HCT116 (cell line): Measurements from ENCODE around the gene FFAR3. TPM values are rescaled to one million over a fixed set of nuclear protein-coding genes. Genes with fewer than 3 reads are reported as not detected.
A peak's percentile ranks its signal among the peaks of the same experiment; 100 is the strongest.

Source experiments
- ATAC-seq: fragments of 200-7000 bp; cut with Tn5 transposase; 2 replicates; pipeline ENCODE4 v1.9.1; 2020; ENCODE audit warnings: mild to moderate bottlenecking, moderate library complexity
- BruUV-seq: library from RNA; stranded (reverse); fragments of 400-500 nt; replicated peaks from 2 replicates; lab custom pipeline; 2021; lab: Mats Ljungman, UMichigan
- CTCF ChIA-PET: fragments of 300-600 bp; sonication (Branson Sonifier 250); formaldehyde crosslinking; loops from one replicate; lab custom pipeline; 2021; ENCODE audit warnings: antibody characterized with exemption; lab: Charles Lee
- POLR2A ChIA-PET: fragments of 300-600, 350-600 bp; sonication (Branson Sonifier 250); formaldehyde crosslinking; loops from one replicate; lab custom pipeline; 2021; ENCODE audit warnings: antibody characterized with exemption; lab: Charles Lee
- RAD21 ChIA-PET, 2 experiments: fragments of 300-600 bp; sonication (Branson Sonifier 250); formaldehyde crosslinking; loops; one replicate each; lab custom pipeline; 2023; ENCODE audit warnings: low total read pairs in 2 of 2; ENCODE audit not compliant: uncharacterized antibody in 2 of 2, unreplicated experiment in 2 of 2, low non-redundant PET in 1 of 2; lab: Charles Lee
- DNase-seq: peaks from one replicate; pipeline ENCODE4 v3.0.0-alpha.2; 2010; ENCODE audit warnings: low read depth, low spot score
- H2AFZ ChIP-seq: fragments of 200-600 bp; shearing (Covaris generic), sonication (generic); 2 replicates; pipeline ENCODE4 v1.6.1; 2017; ENCODE audit warnings: low read depth, mixed run types, mixed read lengths, antibody characterized with exemption, low read length; ENCODE audit not compliant: poor library complexity, severe bottlenecking
- H3K27ac ChIP-seq: 2 replicates; pipeline ENCODE4 v1.5.1; 2012; ENCODE audit warnings: low read depth, low read length
- H3K27me3 ChIP-seq: fragments of 200-600 bp; sonication (generic); 2 replicates; pipeline ENCODE4 v1.6.1; 2016; ENCODE audit warnings: mixed run types, low read length, mixed read lengths; ENCODE audit not compliant: insufficient read depth
- H3K36me3 ChIP-seq, 2 experiments: fragments of 200-500 bp in 1 of 2; fragments of 200-600 bp in 1 of 2; sonication (Bioruptor generic) in 1 of 2; sonication (generic) in 1 of 2; 2 replicates each; pipeline versions ENCODE4 v1.5.1 to v1.6.1; 2014 to 2016; ENCODE audit warnings: low read length in 2 of 2, inconsistent platforms in 1 of 2, mixed read lengths in 1 of 2, mixed run types in 1 of 2; ENCODE audit not compliant: insufficient read depth in 2 of 2, control insufficient read depth in 1 of 2
- H3K4me1 ChIP-seq, 2 experiments: fragments of 200-600 bp in 1 of 2; sonication (generic) in 1 of 2; 2 replicates each; pipeline versions ENCODE4 v1.5.1 to v1.6.1; 2012 to 2017; ENCODE audit warnings: low read length in 2 of 2, inconsistent platforms in 1 of 2, mild to moderate bottlenecking in 1 of 2, mixed read lengths in 1 of 2, mixed run types in 1 of 2, moderate library complexity in 1 of 2; ENCODE audit not compliant: insufficient read depth in 2 of 2, control insufficient read depth in 1 of 2
- H3K4me2 ChIP-seq: fragments of 200-600 bp; sonication (generic); 2 replicates; pipeline ENCODE4 v1.6.1; 2017; ENCODE audit warnings: mixed run types, low read length, mixed read lengths
- H3K4me3 ChIP-seq, 2 experiments: fragments of 200-600 bp in 1 of 2; sonication (generic) in 1 of 2; replicated peaks in 1 of 2; 2 replicates each; pipeline ENCODE4 v1.5.1; 2011 to 2016; ENCODE audit warnings: low read length in 2 of 2, control low read depth in 1 of 2, low read depth in 1 of 2, mild to moderate bottlenecking in 1 of 2, mixed read lengths in 1 of 2, mixed run types in 1 of 2
- H3K79me2 ChIP-seq: fragments of 200-600 bp; sonication (generic); 2 replicates; pipeline ENCODE4 v1.6.1; 2017; ENCODE audit warnings: mild to moderate bottlenecking, mixed run types, low read length, moderate library complexity, mixed read lengths; ENCODE audit not compliant: insufficient read depth
- H3K9ac ChIP-seq: fragments of 200-600 bp; sonication (generic); 2 replicates; pipeline ENCODE4 v1.6.1; 2016; ENCODE audit warnings: low read length, mixed read lengths
- H3K9me2 ChIP-seq: fragments of 200-600 bp; sonication (generic), shearing (Covaris generic); 2 replicates; pipeline ENCODE4 v1.6.1; 2017; ENCODE audit warnings: mixed run types, mild to moderate bottlenecking, moderate library complexity; ENCODE audit not compliant: insufficient read depth
- H3K9me3 ChIP-seq, 2 experiments: fragments of 200-500 bp in 1 of 2; fragments of 200-600 bp in 1 of 2; sonication (Bioruptor generic) in 1 of 2; sonication (generic) in 1 of 2; 2 replicates each; pipeline ENCODE4 v1.6.1; 2014 to 2017; ENCODE audit warnings: low read length in 2 of 2, mixed read lengths in 2 of 2, inconsistent platforms in 1 of 2, low read depth in 1 of 2, mild to moderate bottlenecking in 1 of 2, mixed run types in 1 of 2, moderate library complexity in 1 of 2; ENCODE audit not compliant: control insufficient read depth in 1 of 2, insufficient read depth in 1 of 2
- H4K20me1 ChIP-seq: fragments of 200-600 bp; sonication (generic), shearing (Covaris generic); 2 replicates; pipeline ENCODE4 v1.6.1; 2017; ENCODE audit warnings: mixed run types, mild to moderate bottlenecking, moderate library complexity; ENCODE audit not compliant: insufficient read depth
- CEBPB ChIP-seq: IDR thresholded peaks from 2 replicates; pipeline ENCODE4 v1.6.1; 2012; ENCODE audit warnings: low read depth
- CTCF ChIP-seq, 3 experiments: fragments of 200-600 bp in 1 of 3; sonication (generic) in 1 of 3; IDR thresholded peaks in 2 of 3; conservative IDR thresholded peaks in 1 of 3; 2 replicates each; pipeline ENCODE4 v1.5.1; 2012 to 2017; ENCODE audit warnings: low read depth in 2 of 3, low read length in 2 of 3, antibody characterized with exemption in 1 of 3, borderline replicate concordance in 1 of 3, control low read depth in 1 of 3, mild to moderate bottlenecking in 1 of 3, mixed read lengths in 1 of 3, mixed run types in 1 of 3, moderate library complexity in 1 of 3; ENCODE audit not compliant: insufficient read depth in 1 of 3
- EGR1 ChIP-seq: IDR thresholded peaks from 2 replicates; pipeline ENCODE4 v1.6.1; 2012; ENCODE audit warnings: low read depth
- ELF1 ChIP-seq: IDR thresholded peaks from 2 replicates; pipeline ENCODE4 v1.6.1; 2012; ENCODE audit warnings: low read depth, borderline replicate concordance
- EZH2 ChIP-seq: fragments of 200-600 bp; sonication (generic); IDR thresholded peaks from 2 replicates; pipeline ENCODE4 v1.6.1; 2017; ENCODE audit warnings: antibody characterized with exemption, mixed run types
- EZH2phosphoT487 ChIP-seq: fragments of 200-600 bp; IDR thresholded peaks from 2 replicates; pipeline ENCODE4 v1.6.1; 2018; ENCODE audit warnings: antibody characterized with exemption, borderline replicate concordance
- FOSL1 ChIP-seq: IDR thresholded peaks from 2 replicates; pipeline ENCODE4 v1.6.1; 2012; ENCODE audit warnings: low read depth
- MAX ChIP-seq: IDR thresholded peaks from 2 replicates; pipeline ENCODE4 v1.6.1; 2012
- POLR2A ChIP-seq: IDR thresholded peaks from 2 replicates; pipeline ENCODE4 v1.7.0; 2011; ENCODE audit warnings: borderline replicate concordance; ENCODE audit not compliant: insufficient read depth, insufficient read length; ENCODE audit errors: extremely low read depth
- SP1 ChIP-seq: IDR thresholded peaks from 2 replicates; pipeline ENCODE4 v1.6.1; 2012; ENCODE audit warnings: low read depth
- TCF7L2 ChIP-seq: IDR thresholded peaks from 2 replicates; pipeline ENCODE4 v1.7.0; 2011; ENCODE audit warnings: borderline replicate concordance, inconsistent platforms; ENCODE audit not compliant: insufficient read depth, insufficient read length; ENCODE audit errors: extremely low read depth
- intact Hi-C: fragments of 100-400 bp; cut with micrococcal nuclease; formaldehyde crosslinking; loops from 2 replicates; pipeline ENCODE4 v1.10.0; 2022
- total RNA-seq: library from RNA; stranded (reverse); gene quantifications from one replicate; pipeline ENCODE4 v1.2.1, GENCODE V29; 2021; ENCODE audit not compliant: unreplicated experiment
- TF ChIP-seq, protein P1 (sequence below): IDR thresholded peaks from 2 replicates; pipeline ENCODE4 v1.6.1; 2012
- TF ChIP-seq, protein P2 (sequence below): IDR thresholded peaks from 2 replicates; pipeline ENCODE4 v1.6.1; 2011; ENCODE audit warnings: mild to moderate bottlenecking, low read length, moderate library complexity; ENCODE audit not compliant: insufficient replicate concordance; ENCODE audit errors: extremely low read depth

The FFAR3 gene
- total RNA-seq, 1 experiment from 2014 or later: not detected

GRCh38 chr19:35313587-35313986 lies 44.7 kb upstream of the FFAR3 start:
- H2AFZ ChIP-seq: no peak overlapping the region
- H3K4me3 ChIP-seq: no peak overlapping the region
- H3K36me3 ChIP-seq: no peaks in the 10 kb centered on the region
- TF ChIP-seq MAX: no peak
- no peak for TF ChIP-seq EZH2
- TF ChIP-seq FOSL1: no peak
- TF ChIP-seq EZH2phosphoT487: no peak
- no peak for TF ChIP-seq SP1
- no peak for TF ChIP-seq EGR1
- TF ChIP-seq CTCF (IDR thresholded peaks at IDR 0.05 in 2 of 3, conservative IDR thresholded peaks at IDR 0.05 in 1 of 3; ENCODE audit: borderline replicate concordance in 1 of 3, insufficient read depth in 1 of 3, low read depth in 2 of 3, low read length in 2 of 3): no peak
- TF ChIP-seq TCF7L2: no peak
- TF ChIP-seq CEBPB: no peak
- no peak for TF ChIP-seq POLR2A
- TF ChIP-seq ELF1: no peak
- TF ChIP-seq, protein P1, sequence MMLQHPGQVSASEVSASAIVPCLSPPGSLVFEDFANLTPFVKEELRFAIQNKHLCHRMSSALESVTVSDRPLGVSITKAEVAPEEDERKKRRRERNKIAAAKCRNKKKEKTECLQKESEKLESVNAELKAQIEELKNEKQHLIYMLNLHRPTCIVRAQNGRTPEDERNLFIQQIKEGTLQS: no peak
- TF ChIP-seq, protein P2, sequence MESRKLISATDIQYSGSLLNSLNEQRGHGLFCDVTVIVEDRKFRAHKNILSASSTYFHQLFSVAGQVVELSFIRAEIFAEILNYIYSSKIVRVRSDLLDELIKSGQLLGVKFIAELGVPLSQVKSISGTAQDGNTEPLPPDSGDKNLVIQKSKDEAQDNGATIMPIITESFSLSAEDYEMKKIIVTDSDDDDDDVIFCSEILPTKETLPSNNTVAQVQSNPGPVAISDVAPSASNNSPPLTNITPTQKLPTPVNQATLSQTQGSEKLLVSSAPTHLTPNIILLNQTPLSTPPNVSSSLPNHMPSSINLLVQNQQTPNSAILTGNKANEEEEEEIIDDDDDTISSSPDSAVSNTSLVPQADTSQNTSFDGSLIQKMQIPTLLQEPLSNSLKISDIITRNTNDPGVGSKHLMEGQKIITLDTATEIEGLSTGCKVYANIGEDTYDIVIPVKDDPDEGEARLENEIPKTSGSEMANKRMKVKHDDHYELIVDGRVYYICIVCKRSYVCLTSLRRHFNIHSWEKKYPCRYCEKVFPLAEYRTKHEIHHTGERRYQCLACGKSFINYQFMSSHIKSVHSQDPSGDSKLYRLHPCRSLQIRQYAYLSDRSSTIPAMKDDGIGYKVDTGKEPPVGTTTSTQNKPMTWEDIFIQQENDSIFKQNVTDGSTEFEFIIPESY: no peak
- H3K9ac ChIP-seq: no peak overlapping the region
- POLR2A ChIA-PET: no interaction called here
- RAD21 ChIA-PET: no interaction called here
- peak overlapping the region; percentile 37 for H3K4me2 ChIP-seq
- CTCF ChIA-PET: interaction anchor here (1.1 kb wide), 1 partner anchor 15 kb away, joined by 3 read pairs; no protein-coding TSS in a partner anchor
- ATAC-seq (0 out of 2 replicates have a peak, but pooled peaks have one; percentile 15), DNase-seq (no peak)
- no peaks in the 10 kb centered on the region for H3K9me3 ChIP-seq
- intact Hi-C loops: no loop called here
- H3K27me3 ChIP-seq: no peaks in the 10 kb centered on the region
- no peaks in the 10 kb centered on the region for H3K79me2 ChIP-seq
- H3K4me1 ChIP-seq: peaks cover 11 to 45% of the 10 kb centered on the region in 2 experiments
- no peaks in the 10 kb centered on the region for H3K9me2 ChIP-seq
- no TSS peak for BruUV-seq
- H3K27ac ChIP-seq: no peak overlapping the region
- no peaks in the 10 kb centered on the region for H4K20me1 ChIP-seq
